Esophagus muscularis mucosa (tissue), 3 donors: ENCODE results near the gene NFYA.

Experiments used
- CTCF ChIP-seq, 3 experiments: fragments of 200-600 bp in 2 of 3; fragments of 450-650 bp in 1 of 3; sonication (generic) in 2 of 3; IDR thresholded peaks; one replicate each; pipeline ENCODE4 v1.5.1; 2017 to 2019; ENCODE audit warnings: antibody characterized with exemption in 3 of 3, mild to moderate bottlenecking in 2 of 3, moderate library complexity in 1 of 3
- POLR2AphosphoS5 ChIP-seq, 2 donors: sonication (generic); formaldehyde crosslinking; IDR thresholded peaks; one replicate each; pipeline ENCODE4 v1.6.1; 2017; ENCODE audit warnings: antibody characterized with exemption in 2 of 2

DNA sequence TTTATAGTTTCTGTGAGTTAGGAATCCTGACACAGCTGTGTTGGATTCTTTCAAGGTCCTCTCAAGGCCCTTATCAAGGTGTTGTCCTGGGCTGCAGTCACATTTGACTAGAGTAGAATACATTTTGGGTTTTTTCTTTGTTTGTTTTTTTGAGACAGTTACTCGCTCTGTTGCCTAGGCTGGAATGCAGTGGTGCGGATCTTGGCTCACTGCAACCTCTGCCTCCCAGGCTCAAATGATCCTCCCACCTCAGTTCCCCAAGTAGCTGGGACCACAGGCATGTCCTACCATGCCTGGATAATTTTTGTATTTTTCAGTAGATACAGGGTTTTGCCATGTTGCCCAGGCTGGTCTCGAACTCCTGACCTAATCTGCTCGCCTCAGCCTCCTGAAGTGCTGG, 15.7 kb downstream of the NFYA start:
- TF ChIP-seq CTCF (IDR thresholded peaks at IDR 0.05) (no peak), POLR2AphosphoS5 (IDR thresholded peaks at IDR 0.05) (no peak)
